Lung (tissue), 13 donors: ENCODE results near the gene TRPC1. TPM values are rescaled to one million over a fixed set of nuclear protein-coding genes. Genes with fewer than 3 reads are reported as not detected.

Experiments
- ATAC-seq: fragments of 200-7000 bp; cut with Tn5 transposase; one replicate; pipeline ENCODE4 v1.9.1; 2020; ENCODE audit warnings: moderate number of reproducible peaks; ENCODE audit not compliant: insufficient read depth, low FRiP score
- DNase-seq, 3 donors: peaks; one replicate each; pipeline ENCODE4 v3.0.0-alpha.2; 2013 to 2017
- H3K27ac ChIP-seq, 2 donors: one replicate each; pipeline ENCODE4 v1.5.1; 2013; ENCODE audit warnings: mild to moderate bottlenecking in 2 of 2, moderate library complexity in 2 of 2, control low read depth in 1 of 2, inconsistent platforms in 1 of 2, low read depth in 1 of 2, low read length in 1 of 2
- H3K27me3 ChIP-seq, 3 donors: one replicate each; pipeline ENCODE4 v1.5.1; 2013; ENCODE audit warnings: low read length in 2 of 3; ENCODE audit not compliant: control insufficient read depth in 3 of 3, insufficient read depth in 3 of 3
- H3K36me3 ChIP-seq, 4 donors: one replicate each; pipeline ENCODE4 v1.5.1; 2013; ENCODE audit warnings: low read length in 4 of 4, mild to moderate bottlenecking in 1 of 4, moderate library complexity in 1 of 4; ENCODE audit not compliant: control insufficient read depth in 4 of 4, insufficient read depth in 4 of 4
- H3K4me1 ChIP-seq, 5 donors: one replicate each; pipeline ENCODE4 v1.5.1; 2013; ENCODE audit warnings: low read length in 5 of 5, mild to moderate bottlenecking in 2 of 5, moderate library complexity in 1 of 5; ENCODE audit not compliant: control insufficient read depth in 5 of 5, insufficient read depth in 5 of 5
- H3K4me3 ChIP-seq: one replicate; pipeline ENCODE4 v1.5.1; 2013; ENCODE audit warnings: mild to moderate bottlenecking, control low read depth, moderate library complexity
- H3K9ac ChIP-seq, 2 donors: one replicate each; pipeline ENCODE4 v1.5.1; 2013; ENCODE audit warnings: low read length in 2 of 2, control low read depth in 1 of 2; ENCODE audit not compliant: insufficient read depth in 1 of 2
- H3K9me3 ChIP-seq, 4 donors: one replicate each; pipeline ENCODE4 v1.5.1; 2013; ENCODE audit warnings: low read length in 3 of 4, mild to moderate bottlenecking in 1 of 4, moderate library complexity in 1 of 4; ENCODE audit not compliant: control insufficient read depth in 4 of 4, insufficient read depth in 3 of 4
- CTCF ChIP-seq: IDR thresholded peaks from 2 replicates; pipeline ENCODE4 v1.5.1; 2012; ENCODE audit warnings: mild to moderate bottlenecking; ENCODE audit errors: control extremely low read depth, extremely low read depth
- WGBS, 2 donors: extraction: QIAGEN DNeasy Blood & Tissue Kit; methylation state at CpG; one replicate each; pipeline ENCODE4 v1.1.7; 2013; 5-methylcytosine and 5-hydroxymethylcytosine counted together
- polyA plus RNA-seq, 2 donors: library from polyadenylated mRNA; stranded (reverse); fragments of 200-250 nt; gene quantifications; one replicate each; pipeline ENCODE4 v1.2.1, GENCODE V29; 2013
- small RNA-seq: library from RNA; depleted of rRNA; stranded (forward); fragments of <200 nt; gene quantifications from one replicate; pipeline ENCODE3, GENCODE V24; 2014; ENCODE audit warnings: low replicate concordance
- total RNA-seq, 2 donors: library from RNA; depleted of rRNA in 1 of 2; stranded (reverse); fragments of >200 nt in 1 of 2; gene quantifications; one replicate each; pipeline ENCODE4 v1.2.1, GENCODE V29; 2014 to 2021
- donor health status: control.
- donor health status: control.
- donor health status: Bipolar disorder and iron deficiency.
- donor health status: healthy.
- donor health status: DM: yes; HTN: yes; CAD: no.

TRPC1 gene
- total and polyA plus RNA-seq, 4 donors: 1.1 to 28.4 (median 4.7) TPM

GRCh38 chr3:142852009-142852408 is 128.2 kb downstream of the TRPC1 start:
- DNase-seq (no peak), ATAC-seq (no peak)
- Histone ChIP-seq H3K27me3 (no peaks in the 10 kb centered on the region), H3K9ac (no peak overlapping the region), H3K4me3 (no peak overlapping the region), H3K27ac (no peak overlapping the region), H3K9me3 (no peaks in the 10 kb centered on the region), H3K4me1 (peaks cover 0 to 27% (median 11%) of the 10 kb centered on the region in 5 donors), H3K36me3 (no peaks in the 10 kb centered on the region)
- no peak for TF ChIP-seq CTCF
- WGBS, 2 donors: 64 to 79% methylated on average over 4 of the region's 4 CpGs

GRCh38 chr3:142853270-142854168 is 129.7 kb downstream of the TRPC1 start:
- Histone ChIP-seq H3K27me3 (no peaks in the 10 kb centered on the region), H3K27ac (no peak overlapping the region), H3K4me1 (peaks cover 0 to 22% (median 8%) of the 10 kb centered on the region in 5 donors), H3K36me3 (no peaks in the 10 kb centered on the region), H3K9me3 (no peaks in the 10 kb centered on the region), H3K4me3 (no peak overlapping the region), H3K9ac (no peak overlapping the region)
- 38 to 54% methylated on average over 10 of the region's 10 CpGs for WGBS, 2 donors
- no peak for TF ChIP-seq CTCF
- DNase-seq (peak; percentile 20 to 54 (median 28)), ATAC-seq (no peak)

GRCh38 chr3:142857056-142857455 is 133.2 kb downstream of the TRPC1 start:
- H3K9me3 ChIP-seq: no peaks in the 10 kb centered on the region
- no peak overlapping the region for H3K4me3 ChIP-seq
- DNase-seq (no peak), ATAC-seq (no peak)
- peak overlapping the region in 1 of 2 donors; percentile 42 for H3K27ac ChIP-seq
- H3K4me1 ChIP-seq: peaks cover 0 to 9% (median 6%) of the 10 kb centered on the region in 5 donors
- H3K36me3 ChIP-seq: no peaks in the 10 kb centered on the region
- no peaks in the 10 kb centered on the region for H3K27me3 ChIP-seq
- no peak for TF ChIP-seq CTCF
- WGBS, 2 donors: 66 to 74% methylated on average over 6 of the region's 6 CpGs
- no peak overlapping the region for H3K9ac ChIP-seq

Small RNAs within 50 kb of the gene (small RNA-seq; reads per million reads assigned to genes)
- not detected for gene RNU7-47P

Other genes starting within 250 kb of the TRPC1 start
- gene ATR, start 145.3 kb upstream of the TRPC1 start, total RNA-seq: 10 to 100 TPM; 24.6 to 41.3 TPM
- 10 to 100 TPM in 1 of 2 donors, 1 to 10 TPM in 1; 9.0 to 22.0 TPM for gene ATR, start 145.3 kb upstream of the TRPC1 start, polyA plus RNA-seq
- 10 to 100 TPM; 24.0 to 45.4 TPM for gene PLS1, start 127.6 kb upstream of the TRPC1 start, total RNA-seq
- 10 to 100 TPM in 1 of 2 donors, 1 to 10 TPM in 1; 9.3 to 13.3 TPM for gene PLS1, start 127.6 kb upstream of the TRPC1 start, polyA plus RNA-seq
- gene PCOLCE2, start 165.0 kb downstream of the TRPC1 start, total RNA-seq: 10 to 100 TPM in 1 of 2 donors, 1 to 10 TPM in 1; 2.8 to 32.2 TPM
- 10 to 100 TPM; 15.5 to 15.7 TPM for gene PCOLCE2, start 165.0 kb downstream of the TRPC1 start, polyA plus RNA-seq
- not detected for gene PAQR9, start 239.6 kb downstream of the TRPC1 start, total RNA-seq
- gene PAQR9, start 239.6 kb downstream of the TRPC1 start, polyA plus RNA-seq: not detected